Ishikawa (cell line): ENCODE results near the gene CACNB4.

Source experiments
- CEBPB ChIP-seq: IDR thresholded peaks from 2 replicates; pipeline ENCODE4 v1.6.1; 2012
- CREB1 ChIP-seq: IDR thresholded peaks from 2 replicates; pipeline ENCODE4 v1.6.1; 2012; ENCODE audit warnings: low read depth
- EGR1 ChIP-seq: IDR thresholded peaks from 2 replicates; pipeline ENCODE4 v1.6.1; 2012
- EP300 ChIP-seq: IDR thresholded peaks from 2 replicates; pipeline ENCODE4 v1.6.1; 2012; ENCODE audit warnings: borderline replicate concordance
- FOXM1 ChIP-seq: IDR thresholded peaks from 2 replicates; pipeline ENCODE4 v1.6.1; 2012; ENCODE audit warnings: low read depth, borderline replicate concordance
- MAX ChIP-seq: IDR thresholded peaks from 2 replicates; pipeline ENCODE4 v1.6.1; 2012
- NFIC ChIP-seq: IDR thresholded peaks from 2 replicates; pipeline ENCODE4 v1.6.1; 2012
- RAD21 ChIP-seq: IDR thresholded peaks from 2 replicates; pipeline ENCODE4 v1.6.1; 2012; ENCODE audit warnings: low read depth
- TAF1 ChIP-seq: IDR thresholded peaks from 2 replicates; pipeline ENCODE4 v1.6.1; 2012; ENCODE audit warnings: low read depth, mild to moderate bottlenecking
- TCF12 ChIP-seq: IDR thresholded peaks from 2 replicates; pipeline ENCODE4 v1.6.1; 2012; ENCODE audit warnings: low read depth
- TEAD4 ChIP-seq: IDR thresholded peaks from 2 replicates; pipeline ENCODE4 v1.6.1; 2012
- YY1 ChIP-seq: IDR thresholded peaks from 2 replicates; pipeline ENCODE4 v1.6.1; 2012; ENCODE audit warnings: low read depth
- ZBTB7A ChIP-seq: IDR thresholded peaks from 2 replicates; pipeline ENCODE4 v1.6.1; 2012; ENCODE audit warnings: low read depth
- TF ChIP-seq, protein P1 (sequence below): IDR thresholded peaks from 2 replicates; pipeline ENCODE4 v1.6.1; 2012; ENCODE audit warnings: low read depth, mild to moderate bottlenecking
- TF ChIP-seq, protein P2 (sequence below): IDR thresholded peaks from 2 replicates; pipeline ENCODE4 v1.6.1; 2012

Gene CACNB4

DNA sequence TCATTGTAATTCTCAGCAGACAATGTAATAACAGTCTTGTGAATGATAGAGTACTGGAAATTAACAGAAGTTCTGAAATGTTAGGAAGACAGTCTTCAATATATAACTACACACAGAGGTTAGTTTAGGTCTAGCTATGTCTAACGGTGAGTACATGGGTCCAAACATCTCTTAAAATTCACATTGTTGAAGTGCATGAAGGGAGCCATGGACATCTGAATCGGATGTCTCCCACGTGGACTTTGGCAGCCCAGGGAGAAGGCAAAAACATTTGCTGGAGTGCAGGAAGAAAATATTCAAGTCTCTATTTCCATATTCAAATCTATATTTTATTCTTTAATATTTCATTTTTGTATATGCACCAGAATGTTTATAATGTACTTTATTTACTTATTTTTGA lies 34.8 kb downstream of the CACNB4 start:
- TF ChIP-seq TAF1 (no peak), MAX (no peak), CEBPB (no peak), TCF12 (no peak), NFIC (no peak), TEAD4 (no peak), EGR1 (no peak), ZBTB7A (no peak), RAD21 (no peak), FOXM1 (no peak), YY1 (no peak), CREB1 (no peak), EP300 (no peak)
- TF ChIP-seq, protein P1, sequence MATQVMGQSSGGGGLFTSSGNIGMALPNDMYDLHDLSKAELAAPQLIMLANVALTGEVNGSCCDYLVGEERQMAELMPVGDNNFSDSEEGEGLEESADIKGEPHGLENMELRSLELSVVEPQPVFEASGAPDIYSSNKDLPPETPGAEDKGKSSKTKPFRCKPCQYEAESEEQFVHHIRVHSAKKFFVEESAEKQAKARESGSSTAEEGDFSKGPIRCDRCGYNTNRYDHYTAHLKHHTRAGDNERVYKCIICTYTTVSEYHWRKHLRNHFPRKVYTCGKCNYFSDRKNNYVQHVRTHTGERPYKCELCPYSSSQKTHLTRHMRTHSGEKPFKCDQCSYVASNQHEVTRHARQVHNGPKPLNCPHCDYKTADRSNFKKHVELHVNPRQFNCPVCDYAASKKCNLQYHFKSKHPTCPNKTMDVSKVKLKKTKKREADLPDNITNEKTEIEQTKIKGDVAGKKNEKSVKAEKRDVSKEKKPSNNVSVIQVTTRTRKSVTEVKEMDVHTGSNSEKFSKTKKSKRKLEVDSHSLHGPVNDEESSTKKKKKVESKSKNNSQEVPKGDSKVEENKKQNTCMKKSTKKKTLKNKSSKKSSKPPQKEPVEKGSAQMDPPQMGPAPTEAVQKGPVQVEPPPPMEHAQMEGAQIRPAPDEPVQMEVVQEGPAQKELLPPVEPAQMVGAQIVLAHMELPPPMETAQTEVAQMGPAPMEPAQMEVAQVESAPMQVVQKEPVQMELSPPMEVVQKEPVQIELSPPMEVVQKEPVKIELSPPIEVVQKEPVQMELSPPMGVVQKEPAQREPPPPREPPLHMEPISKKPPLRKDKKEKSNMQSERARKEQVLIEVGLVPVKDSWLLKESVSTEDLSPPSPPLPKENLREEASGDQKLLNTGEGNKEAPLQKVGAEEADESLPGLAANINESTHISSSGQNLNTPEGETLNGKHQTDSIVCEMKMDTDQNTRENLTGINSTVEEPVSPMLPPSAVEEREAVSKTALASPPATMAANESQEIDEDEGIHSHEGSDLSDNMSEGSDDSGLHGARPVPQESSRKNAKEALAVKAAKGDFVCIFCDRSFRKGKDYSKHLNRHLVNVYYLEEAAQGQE = no peak
- TF ChIP-seq, protein P2, sequence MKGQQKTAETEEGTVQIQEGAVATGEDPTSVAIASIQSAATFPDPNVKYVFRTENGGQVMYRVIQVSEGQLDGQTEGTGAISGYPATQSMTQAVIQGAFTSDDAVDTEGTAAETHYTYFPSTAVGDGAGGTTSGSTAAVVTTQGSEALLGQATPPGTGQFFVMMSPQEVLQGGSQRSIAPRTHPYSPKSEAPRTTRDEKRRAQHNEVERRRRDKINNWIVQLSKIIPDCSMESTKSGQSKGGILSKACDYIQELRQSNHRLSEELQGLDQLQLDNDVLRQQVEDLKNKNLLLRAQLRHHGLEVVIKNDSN = no peak

GRCh38 chr2:152063325-152063924 lies 35.4 kb downstream of the CACNB4 start:
- TF ChIP-seq FOXM1 (no peak), YY1 (no peak), TAF1 (no peak)

DNA sequence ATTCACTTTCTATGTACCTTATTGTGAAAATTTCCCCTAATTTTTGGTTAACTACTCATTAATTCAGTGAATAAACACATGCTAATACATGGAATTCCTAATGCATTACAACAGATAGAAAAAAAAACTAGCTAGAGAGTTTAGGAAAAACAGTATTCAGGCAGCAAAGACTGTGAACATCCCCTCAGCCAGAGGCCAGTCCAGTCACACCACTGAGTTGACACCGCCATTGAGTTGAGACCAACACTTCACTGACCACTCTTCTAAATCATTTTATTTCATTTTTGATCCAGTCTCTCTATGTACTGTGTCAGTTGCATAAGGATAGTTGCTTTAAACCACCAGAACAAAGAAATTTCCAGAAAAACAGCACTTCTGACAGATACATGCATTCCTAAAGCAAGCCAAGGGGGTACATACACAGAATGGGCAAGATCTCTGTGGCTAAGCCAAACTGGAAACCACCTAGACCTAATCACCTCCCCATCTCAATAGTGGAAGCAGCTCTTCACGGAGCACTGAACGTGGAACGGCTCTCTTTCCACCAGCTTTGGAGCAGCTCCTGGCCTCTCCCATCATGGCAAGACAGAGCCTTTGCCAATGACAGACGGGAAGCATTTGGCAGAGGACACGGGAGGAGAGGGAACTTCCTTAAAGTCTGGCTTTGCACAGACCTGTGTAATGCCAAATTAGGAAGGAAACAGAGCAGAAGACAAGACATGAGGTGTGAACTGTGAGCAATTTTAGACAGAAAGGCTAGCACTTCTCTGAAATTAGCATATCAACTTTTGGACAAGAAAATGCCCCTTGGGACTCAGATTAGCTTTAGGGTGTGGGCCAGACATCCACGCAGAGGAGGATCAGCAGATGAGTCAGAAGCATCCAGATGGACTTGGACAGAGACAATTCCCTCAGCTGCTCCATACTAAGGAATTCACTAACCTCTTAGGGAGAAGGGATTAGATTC lies 36.4 kb downstream of the CACNB4 start:
- TF ChIP-seq EP300 = no peak
- TF ChIP-seq MAX = no peak
- TF ChIP-seq YY1 = no peak
- TF ChIP-seq CREB1 = no peak
- TF ChIP-seq EGR1 = no peak
- TF ChIP-seq, protein P2 = no peak
- no peak for TF ChIP-seq TAF1
- no peak for TF ChIP-seq TCF12
- TF ChIP-seq TEAD4 = no peak
- TF ChIP-seq ZBTB7A = no peak
- TF ChIP-seq, protein P1 = no peak
- TF ChIP-seq FOXM1 = no peak
- no peak for TF ChIP-seq NFIC
- TF ChIP-seq CEBPB = no peak

DNA sequence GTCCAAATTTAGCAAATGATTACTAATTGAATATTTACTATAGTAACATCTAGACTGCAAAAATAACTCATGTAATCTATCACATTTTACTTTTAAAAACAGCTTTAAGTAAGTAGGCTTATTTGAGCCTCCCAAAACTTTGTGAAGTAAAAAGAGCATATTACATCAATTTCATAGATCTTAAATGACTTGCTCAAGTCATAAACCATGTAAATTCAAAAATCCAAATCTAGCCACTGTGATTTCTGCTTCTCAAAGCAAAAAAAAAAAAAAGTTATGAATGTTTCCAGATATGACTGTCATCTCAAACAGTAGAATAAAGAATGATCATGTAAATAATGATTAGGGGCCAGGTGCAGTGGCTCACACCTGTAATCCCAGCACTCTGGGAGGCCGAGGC lies 37.5 kb downstream of the CACNB4 start:
- TF ChIP-seq YY1 = no peak
- TF ChIP-seq MAX = no peak
- no peak for TF ChIP-seq TAF1
- no peak for TF ChIP-seq FOXM1
- TF ChIP-seq EGR1 = no peak
- no peak for TF ChIP-seq EP300
- no peak for TF ChIP-seq CEBPB
- no peak for TF ChIP-seq TEAD4
- TF ChIP-seq, protein P1 = no peak
- TF ChIP-seq RAD21 = no peak
- no peak for TF ChIP-seq TCF12
- no peak for TF ChIP-seq ZBTB7A
- TF ChIP-seq CREB1 = no peak
- TF ChIP-seq, protein P2 = no peak
- no peak for TF ChIP-seq NFIC
